ENCODE data around the gene NEDD8. TPM values are rescaled to one million over a fixed set of nuclear protein-coding genes. Genes with fewer than 3 reads are reported as not detected.

NEDD8 gene
- total and polyA plus RNA-seq, 9 donors: 69.7 to 301 (median 134) TPM

- Histone ChIP-seq H3K4me3 (peak overlapping the region; percentile 91), H3K4me1 (ENCODE audit: insufficient read depth) (peaks cover 7% of the 10 kb centered on the region), H3K36me3 (no peaks in the 10 kb centered on the region), H3K27me3 (no peaks in the 10 kb centered on the region), H3K9me3 (no peaks in the 10 kb centered on the region), H3K27ac (peak overlapping the region; percentile 92 to 96)
- peak; percentile 93 to 94 (median 93) for DNase-seq
- intact Hi-C loops (cut with DNase I): loop anchor here in 3 of 4 donors (5.0 kb wide), 4 partner anchors 55 to 190 kb away; partner anchors contain the start of genes CIDEB (in 1 of the 3), DHRS1 (in 1 of the 3), LTB4R (in 1 of the 3) and LTB4R2 (in 1 of the 3)
- no peak for TF ChIP-seq POLR2A (IDR thresholded peaks at IDR 0.05)
- TF ChIP-seq CTCF (IDR thresholded peaks at IDR 0.05): peak; percentile 73 to 81 (median 79)
- no peak for TF ChIP-seq EP300 (IDR thresholded peaks at IDR 0.05)
- 0 to 1% (median 0%) methylated on average over 31 to 39 of the region's 39 CpGs for WGBS, 3 donors
These were observed 9.8 kb upstream of the NEDD8 start for GRCh38 chr14:24241829-24242443.

GRCh38 chr14:24240110-24240918 lies 8.1 kb upstream of the NEDD8 start:
- no peaks in the 10 kb centered on the region for H3K36me3 ChIP-seq
- H3K9me3 ChIP-seq: no peaks in the 10 kb centered on the region
- H3K4me1 ChIP-seq (ENCODE audit: insufficient read depth): peaks cover 7% of the 10 kb centered on the region
- no peak for TF ChIP-seq POLR2A (IDR thresholded peaks at IDR 0.05)
- TF ChIP-seq EP300 (IDR thresholded peaks at IDR 0.05): no peak
- no peak for TF ChIP-seq CTCF (IDR thresholded peaks at IDR 0.05)
- no peaks in the 10 kb centered on the region for H3K27me3 ChIP-seq
- no peak overlapping the region for H3K4me3 ChIP-seq
- H3K27ac ChIP-seq: peak overlapping the region in 1 of 2 donors; percentile 9
- no peak for DNase-seq
- intact Hi-C loops (cut with DNase I): loop anchor here in 3 of 4 donors (5.0 kb wide), 4 partner anchors 57 to 192 kb away; partner anchors contain the start of genes CIDEB (in 1 of the 3), DHRS1 (in 1 of the 3), LTB4R (in 1 of the 3) and LTB4R2 (in 1 of the 3)
- WGBS, 3 donors: 82 to 88% (median 87%) methylated on average over 9 of the region's 9 CpGs

- WGBS, 3 donors: 79 to 85% (median 85%) methylated on average over 5 of the region's 5 CpGs
- intact Hi-C loops (cut with DNase I): no loop called here
- no peaks in the 10 kb centered on the region for H3K27me3 ChIP-seq
- TF ChIP-seq CTCF (IDR thresholded peaks at IDR 0.05): no peak
- TF ChIP-seq EP300 (IDR thresholded peaks at IDR 0.05): no peak
- no peak overlapping the region for H3K4me3 ChIP-seq
- peaks cover 7% of the 10 kb centered on the region for H3K4me1 ChIP-seq (ENCODE audit: insufficient read depth)
- H3K36me3 ChIP-seq: no peaks in the 10 kb centered on the region
- no peaks in the 10 kb centered on the region for H3K9me3 ChIP-seq
- DNase-seq: no peak
- H3K27ac ChIP-seq: no peak overlapping the region
These were observed 6.4 kb upstream of the NEDD8 start for GRCh38 chr14:24238527-24239037.

- Histone ChIP-seq H3K4me3 (no peak overlapping the region), H3K36me3 (no peaks in the 10 kb centered on the region), H3K9me3 (no peaks in the 10 kb centered on the region), H3K27ac (no peak overlapping the region), H3K4me1 (ENCODE audit: insufficient read depth) (peaks cover 9% of the 10 kb centered on the region), H3K27me3 (no peaks in the 10 kb centered on the region)
- no peak for DNase-seq
- WGBS, 3 donors: 72 to 79% (median 73%) methylated on average over 5 of the region's 5 CpGs
- TF ChIP-seq POLR2A (IDR thresholded peaks at IDR 0.05): no peak
- TF ChIP-seq CTCF (IDR thresholded peaks at IDR 0.05): no peak
- TF ChIP-seq EP300 (IDR thresholded peaks at IDR 0.05): no peak
- intact Hi-C loops (cut with DNase I): no loop called here
These were observed 6.0 kb upstream of the NEDD8 start for GRCh38 chr14:24238123-24238522.
